Jurkat, Clone E6-1 (cell line): ENCODE data around the gene PPAT. TPM values are rescaled to one million over a fixed set of nuclear protein-coding genes. Genes with fewer than 3 reads are reported as not detected.
"Not testable (repeated sequence)": the region's sequence is repeated elsewhere in the genome, so short reads cannot be mapped to it uniquely, and the experiment has no call there.

Experiments used
- DNase-seq: peaks from one replicate; pipeline ENCODE4 v3.0.0-alpha.2; 2011; ENCODE audit warnings: low read depth, low spot score
- H3K4me3 ChIP-seq: 2 replicates; pipeline ENCODE4 v1.5.1; 2011; ENCODE audit warnings: mild to moderate bottlenecking, low read length, control low read depth, moderate library complexity
- polyA plus RNA-seq: library from polyadenylated mRNA; unstranded; fragments of >200 nt; gene quantifications from one replicate; pipeline ENCODE4 v1.2.1, GENCODE V29; 2012; ENCODE audit warnings: missing spikeins; ENCODE audit not compliant: insufficient read length, insufficient read depth

PPAT gene
- 31.2 TPM for polyA plus RNA-seq

- H3K4me3 ChIP-seq, result peak within 1 kb of the TSS; percentile 76
- DNase-seq, result peak; percentile 94
Observed at GRCh38 chr4:56435140-56435926, at the start of gene PPAT. Gene PPAT (minus strand): TSS chr4:56435615. CDS start chr4:56435477, 138 bp downstream.

GRCh38 chr4:56480691-56481090 lies 45.3 kb upstream of the PPAT start:
- no peak for DNase-seq
- H3K4me3 ChIP-seq, result no peak overlapping the region

GRCh38 chr4:56477192-56477702 lies 41.8 kb upstream of the PPAT start:
- DNase-seq, result no peak
- no peak overlapping the region for H3K4me3 ChIP-seq

- DNase-seq, result no peak
- no peak overlapping the region for H3K4me3 ChIP-seq
Observed at GRCh38 chr4:56475917-56476316, 40.5 kb upstream of the PPAT start.

- DNase-seq, result peak; percentile 65
- peak overlapping the region; percentile 97 for H3K4me3 ChIP-seq
Observed at GRCh38 chr4:56469489-56470210, 34.2 kb upstream of the PPAT start.

GRCh38 chr4:56468097-56468422 lies 32.6 kb upstream of the PPAT start:
- peak; percentile 32 for DNase-seq
- H3K4me3 ChIP-seq, result peak overlapping the region; percentile 97

GRCh38 chr4:56467284-56468096 lies 32.1 kb upstream of the PPAT start, which contains the start of gene SRP72:
Gene SRP72 (plus strand): TSS chr4:56467617. CDS start chr4:56467636, 19 bp downstream.
- peak within 1 kb of the TSS; percentile 97 for H3K4me3 ChIP-seq
- peak; percentile 86 for DNase-seq

GRCh38 chr4:56466910-56467283 lies 31.5 kb upstream of the PPAT start:
- peak overlapping the region; percentile 97 for H3K4me3 ChIP-seq
- DNase-seq, result no peak

GRCh38 chr4:56466296-56466761 lies 30.9 kb upstream of the PPAT start:
- H3K4me3 ChIP-seq, result peak overlapping the region; percentile 97
- peak; percentile 20 for DNase-seq

GRCh38 chr4:56465599-56466295 lies 30.3 kb upstream of the PPAT start:
- DNase-seq, result no peak
- peak overlapping the region; percentile 97 for H3K4me3 ChIP-seq

GRCh38 chr4:56464581-56464980 lies 29.2 kb upstream of the PPAT start:
- no peak overlapping the region for H3K4me3 ChIP-seq
- DNase-seq, result no peak

GRCh38 chr4:56463711-56464110 lies 28.3 kb upstream of the PPAT start:
- no peak overlapping the region for H3K4me3 ChIP-seq
- DNase-seq, result no peak

- no peak for DNase-seq
- H3K4me3 ChIP-seq, result no peak overlapping the region
Observed at GRCh38 chr4:56462157-56462556, 26.7 kb upstream of the PPAT start.

- DNase-seq, result no peak
- H3K4me3 ChIP-seq, result no peak overlapping the region
Observed at GRCh38 chr4:56460085-56460484, 24.7 kb upstream of the PPAT start.

GRCh38 chr4:56450342-56450741 lies 14.9 kb upstream of the PPAT start:
- H3K4me3 ChIP-seq, result no peak overlapping the region
- no peak for DNase-seq

- not testable (repeated sequence) for H3K4me3 ChIP-seq, DNase-seq
Observed at GRCh38 chr4:56449475-56449874, 14.1 kb upstream of the PPAT start.

- DNase-seq, result no peak
- H3K4me3 ChIP-seq, result no peak overlapping the region
Observed at GRCh38 chr4:56448301-56448700, 12.9 kb upstream of the PPAT start.

- H3K4me3 ChIP-seq, result no peak overlapping the region
- DNase-seq, result no peak
Observed at GRCh38 chr4:56445699-56446098, 10.3 kb upstream of the PPAT start.

- DNase-seq, result no peak
- H3K4me3 ChIP-seq, result no peak overlapping the region
Observed at GRCh38 chr4:56444719-56445118, 9.3 kb upstream of the PPAT start.
